ENCODE results near the gene DIS3.
"Not testable (repeated sequence)": the region's sequence is repeated elsewhere in the genome, so short reads cannot be mapped to it uniquely, and the experiment has no call there.

DIS3 gene

GRCh38 chr13:72782717-72783116, 1.0 kb upstream of the DIS3 start:
- ATAC-seq = no peak
- peaks cover 29% of the 10 kb centered on the region for H3K36me3 Mint-ChIP-seq
- no peaks in the 10 kb centered on the region for H3K9me3 Mint-ChIP-seq
- peaks cover 46% of the 10 kb centered on the region for H3K4me1 Mint-ChIP-seq
- H3K27me3 Mint-ChIP-seq = no peaks in the 10 kb centered on the region
- H3K27ac Mint-ChIP-seq = peak overlapping the region; percentile 96
- H3K4me3 Mint-ChIP-seq = peak overlapping the region; percentile 98

GRCh38 chr13:72774019-72774418, 7.7 kb downstream of the DIS3 start:
- no peak overlapping the region for H3K27ac Mint-ChIP-seq
- H3K4me3 Mint-ChIP-seq = no peak overlapping the region
- no peaks in the 10 kb centered on the region for H3K27me3 Mint-ChIP-seq
- H3K9me3 Mint-ChIP-seq = no peaks in the 10 kb centered on the region
- peaks cover 59% of the 10 kb centered on the region for H3K36me3 Mint-ChIP-seq
- peaks cover 8% of the 10 kb centered on the region for H3K4me1 Mint-ChIP-seq
- no peak for ATAC-seq

GRCh38 chr13:72763411-72763810, 18.3 kb downstream of the DIS3 start:
- Mint-ChIP-seq H3K9me3 (no peaks in the 10 kb centered on the region), H3K27me3 (no peaks in the 10 kb centered on the region), H3K36me3 (peaks cover 37% of the 10 kb centered on the region), H3K4me1 (no peaks in the 10 kb centered on the region), H3K4me3 (no peak overlapping the region), H3K27ac (no peak overlapping the region)
- no peak for ATAC-seq

- Mint-ChIP-seq H3K36me3 (peaks cover 39% of the 10 kb centered on the region), H3K9me3 (no peaks in the 10 kb centered on the region), H3K27me3 (no peaks in the 10 kb centered on the region)
Measured at GRCh38 chr13:72760189-72760588, 21.5 kb downstream of the DIS3 start.

GRCh38 chr13:72757792-72758535, 23.7 kb downstream of the DIS3 start:
- H3K27ac Mint-ChIP-seq = no peak overlapping the region
- H3K27me3 Mint-ChIP-seq = no peaks in the 10 kb centered on the region
- peaks cover 45% of the 10 kb centered on the region for H3K36me3 Mint-ChIP-seq
- H3K4me3 Mint-ChIP-seq = no peak overlapping the region
- no peak for ATAC-seq
- no peaks in the 10 kb centered on the region for H3K4me1 Mint-ChIP-seq
- no peaks in the 10 kb centered on the region for H3K9me3 Mint-ChIP-seq

More at GRCh38 chr13:72760189-72760588, 21.5 kb downstream of the DIS3 start:
- ATAC-seq = no peak
- no peak overlapping the region for H3K27ac Mint-ChIP-seq
- H3K4me1 Mint-ChIP-seq = no peaks in the 10 kb centered on the region
- H3K4me3 Mint-ChIP-seq = no peak overlapping the region

DNA sequence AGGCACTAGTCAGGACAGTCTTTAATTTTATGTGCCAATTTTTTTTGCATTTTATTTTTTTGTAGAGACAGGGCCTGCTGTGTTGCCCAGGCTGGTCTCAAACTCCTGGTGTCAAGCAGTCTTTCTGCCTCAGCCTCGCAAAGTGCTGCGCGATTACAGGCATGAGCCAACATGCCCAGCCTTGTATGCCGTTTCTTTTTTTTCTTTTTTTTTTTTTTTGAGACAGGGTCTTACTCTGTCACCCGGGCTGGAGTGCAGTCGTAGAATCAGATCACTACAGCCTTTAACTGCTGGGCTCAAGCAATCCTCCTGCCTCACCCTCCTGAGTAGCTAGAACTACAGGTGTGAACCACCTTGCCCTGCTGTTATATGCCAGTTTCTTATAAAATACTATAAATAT, 27.6 kb downstream of the DIS3 start:
- no peak overlapping the region for H3K27ac Mint-ChIP-seq
- no peak overlapping the region for H3K4me3 Mint-ChIP-seq
- ATAC-seq = no peak
- H3K4me1 Mint-ChIP-seq = peaks cover 12% of the 10 kb centered on the region
- peaks cover 67% of the 10 kb centered on the region for H3K36me3 Mint-ChIP-seq
- no peaks in the 10 kb centered on the region for H3K27me3 Mint-ChIP-seq
- H3K9me3 Mint-ChIP-seq = peaks cover 4% of the 10 kb centered on the region

DNA sequence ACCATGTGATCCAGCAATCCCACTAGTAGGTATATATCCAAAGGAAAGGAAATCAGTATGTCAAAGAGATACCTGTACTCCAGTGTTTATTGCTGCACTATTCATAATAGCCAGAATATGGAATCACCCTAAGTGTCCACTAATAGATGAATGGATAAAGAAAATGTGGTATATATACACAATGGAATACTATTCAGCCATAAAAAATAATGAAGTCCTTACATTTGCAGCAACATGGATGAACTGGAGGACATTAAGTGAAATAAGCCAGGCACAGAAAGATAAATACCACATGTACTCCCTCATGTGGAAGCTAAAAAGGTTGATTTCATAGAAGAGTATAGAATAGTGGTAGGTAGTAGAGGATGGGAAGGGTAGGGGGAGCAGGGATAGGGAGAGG, 30.5 kb downstream of the DIS3 start:
- Mint-ChIP-seq H3K9me3 (peaks cover 4% of the 10 kb centered on the region), H3K4me3 (no peak overlapping the region), H3K27ac (no peak overlapping the region), H3K36me3 (peaks cover 71% of the 10 kb centered on the region), H3K4me1 (peaks cover 19% of the 10 kb centered on the region), H3K27me3 (no peaks in the 10 kb centered on the region)
- no peak for ATAC-seq

DNA sequence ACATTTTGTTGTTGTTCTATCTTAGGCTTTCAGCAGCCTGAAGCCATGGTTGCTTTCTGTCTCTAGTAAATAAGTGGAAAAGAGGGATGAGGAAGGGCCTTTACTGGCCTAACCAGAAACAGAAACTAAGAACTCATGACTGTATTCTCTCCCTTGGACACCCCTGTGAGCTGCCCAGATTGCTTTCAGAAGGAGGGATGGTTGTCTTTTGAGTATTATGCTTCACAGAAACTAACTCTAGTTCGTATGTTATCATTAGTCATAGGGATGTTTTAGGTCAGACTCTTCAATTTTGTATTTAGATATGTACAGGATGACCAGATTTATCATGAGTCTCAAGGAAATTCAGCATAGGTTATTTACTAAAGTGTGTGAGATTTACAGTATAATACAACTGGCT, 36.4 kb downstream of the DIS3 start:
- H3K4me3 Mint-ChIP-seq = no peak overlapping the region
- H3K27me3 Mint-ChIP-seq = no peaks in the 10 kb centered on the region
- peaks cover 47% of the 10 kb centered on the region for H3K36me3 Mint-ChIP-seq
- no peak overlapping the region for H3K27ac Mint-ChIP-seq
- ATAC-seq = no peak
- no peaks in the 10 kb centered on the region for H3K9me3 Mint-ChIP-seq
- peaks cover 17% of the 10 kb centered on the region for H3K4me1 Mint-ChIP-seq

DNA sequence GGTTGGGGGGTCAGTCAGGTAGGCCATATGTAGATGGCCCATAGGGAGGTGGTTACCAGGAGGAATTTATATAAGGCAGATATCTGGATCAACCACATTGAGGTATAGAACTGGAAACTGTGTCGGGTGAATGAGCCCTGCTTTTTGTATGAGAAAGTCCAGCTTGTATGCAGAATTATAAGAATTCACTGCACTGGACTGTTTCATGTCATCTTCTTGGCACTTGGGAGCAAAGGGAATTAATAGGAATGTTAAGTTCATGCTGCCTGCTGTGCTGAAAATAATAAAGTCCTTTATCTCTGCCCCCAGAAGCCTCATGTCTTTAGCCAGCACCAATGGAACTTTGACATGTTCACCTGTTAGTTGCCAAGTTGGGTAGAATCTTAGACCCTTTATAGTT, 41.7 kb downstream of the DIS3 start:
- H3K4me1 Mint-ChIP-seq = peaks cover 8% of the 10 kb centered on the region
- H3K4me3 Mint-ChIP-seq = no peak overlapping the region
- ATAC-seq = no peak
- no peaks in the 10 kb centered on the region for H3K27me3 Mint-ChIP-seq
- no peaks in the 10 kb centered on the region for H3K9me3 Mint-ChIP-seq
- no peak overlapping the region for H3K27ac Mint-ChIP-seq
- peaks cover 35% of the 10 kb centered on the region for H3K36me3 Mint-ChIP-seq

GRCh38 chr13:72737033-72737432, 44.7 kb downstream of the DIS3 start:
- ATAC-seq = no peak
- Mint-ChIP-seq H3K27ac (no peak overlapping the region), H3K27me3 (no peaks in the 10 kb centered on the region), H3K4me3 (no peak overlapping the region), H3K36me3 (peaks cover 31% of the 10 kb centered on the region), H3K9me3 (no peaks in the 10 kb centered on the region), H3K4me1 (peaks cover 8% of the 10 kb centered on the region)

DNA sequence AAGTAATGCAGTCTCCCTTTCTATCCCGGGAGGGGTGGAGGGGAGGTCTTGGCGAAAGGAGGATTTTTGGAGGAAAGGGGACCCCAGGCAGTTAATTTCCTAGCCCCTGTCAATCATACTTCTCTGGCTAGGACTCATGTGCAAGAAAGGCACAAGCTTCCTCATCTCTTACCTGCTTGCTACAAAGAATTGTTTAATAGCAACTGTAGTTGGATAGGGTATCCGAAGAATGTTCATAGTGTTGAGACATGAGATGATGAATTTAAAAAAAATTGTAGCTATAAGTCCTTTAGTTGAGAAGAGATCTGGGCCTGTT, 53.5 kb downstream of the DIS3 start:
- Mint-ChIP-seq H3K27ac (peak overlapping the region; percentile 79), H3K9me3 (no peaks in the 10 kb centered on the region), H3K36me3 (peaks cover 12% of the 10 kb centered on the region), H3K4me3 (peak overlapping the region; percentile 95), H3K27me3 (no peaks in the 10 kb centered on the region), H3K4me1 (peaks cover 42% of the 10 kb centered on the region)
- no peak for ATAC-seq

DNA sequence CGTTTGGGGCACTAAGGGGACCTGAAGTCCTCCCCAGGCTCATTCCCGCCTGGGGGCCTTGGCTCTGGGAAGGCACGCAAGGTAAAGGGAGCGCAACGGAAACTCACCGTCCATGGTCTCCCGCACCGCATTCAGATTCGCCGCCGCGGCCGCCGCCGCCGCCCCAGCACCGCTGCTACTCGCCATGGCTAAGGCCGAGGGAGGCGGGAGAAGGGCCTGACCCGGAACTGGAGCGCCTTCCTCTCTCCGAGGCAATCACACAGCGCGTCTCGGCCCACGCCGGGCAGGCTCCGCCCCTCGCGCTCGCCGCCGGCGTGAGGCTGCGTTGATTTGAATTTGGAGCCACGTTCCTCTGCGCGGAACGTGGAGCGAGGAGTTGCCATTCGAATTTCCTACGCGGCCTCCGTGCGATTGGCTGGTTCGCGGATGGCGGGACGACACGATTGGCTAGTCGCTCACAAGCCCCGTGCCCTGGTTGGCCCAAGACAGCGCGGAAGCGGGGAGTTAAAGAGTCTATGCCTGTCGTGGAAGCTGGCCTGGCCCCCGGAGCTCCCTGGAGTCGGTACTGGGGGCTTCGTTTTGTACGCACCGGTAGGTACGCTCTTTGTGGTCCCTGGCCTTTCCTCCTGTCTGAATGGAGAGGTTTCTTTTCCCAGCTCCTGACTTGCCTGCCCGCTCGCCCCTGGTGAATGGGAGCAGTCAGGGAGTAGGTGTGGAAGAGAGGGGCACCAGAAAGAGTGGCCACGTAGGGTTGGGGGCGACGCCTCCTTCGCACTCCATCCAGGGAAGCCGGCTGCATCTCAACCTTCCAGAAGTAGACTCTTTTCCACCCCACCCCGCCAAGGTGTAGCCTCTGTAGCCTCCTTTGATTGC, 54.0 kb downstream of the DIS3 start, which contains the start of the genes BORA and MZT1:
Gene BORA, plus strand, starts transcription at position 507 of the 873 bp plus-strand sequence. CDS start 1,018 bp downstream, outside the sequence.
Gene MZT1, minus strand, starts transcription at position 213 of the 873 bp plus-strand sequence. Its CDS starts 27 bp downstream, at position 186.
- ATAC-seq = peak; percentile 99
- Mint-ChIP-seq H3K9me3 (no peaks in the 10 kb centered on the region), H3K4me3 (peak within 1 kb of the TSS; percentile 95), H3K4me1 (peaks cover 48% of the 10 kb centered on the region), H3K27ac (peak within 1 kb of the TSS; percentile 79), H3K36me3 (peaks cover 14% of the 10 kb centered on the region), H3K27me3 (no peaks in the 10 kb centered on the region)

- Mint-ChIP-seq H3K9me3 (no peaks in the 10 kb centered on the region), H3K36me3 (peaks cover 22% of the 10 kb centered on the region), H3K4me3 (peak overlapping the region; percentile 95), H3K27me3 (no peaks in the 10 kb centered on the region), H3K4me1 (peaks cover 48% of the 10 kb centered on the region), H3K27ac (peak overlapping the region; percentile 79)
- ATAC-seq = peak; percentile 37
Measured at GRCh38 chr13:72726726-72727416, 54.8 kb downstream of the DIS3 start.

DNA sequence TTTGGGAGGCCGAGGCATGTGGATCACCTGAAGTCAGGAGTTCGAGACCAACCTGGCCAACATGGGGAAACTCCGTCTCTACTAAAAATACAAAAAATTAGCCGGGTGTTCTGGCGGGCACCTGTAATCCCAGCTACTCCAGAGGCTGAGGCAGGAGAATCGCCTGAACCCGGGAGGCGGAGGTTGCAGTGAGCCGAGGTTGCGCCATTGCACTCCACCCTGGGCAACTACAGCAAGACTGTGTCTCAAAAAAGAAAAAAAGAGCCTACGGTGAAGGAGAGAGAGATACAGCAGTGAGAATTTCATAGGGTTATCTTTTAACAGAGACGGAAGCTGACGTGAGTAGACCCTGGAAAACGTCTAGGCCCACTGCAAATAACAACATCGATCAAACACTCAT, 55.5 kb downstream of the DIS3 start:
- Mint-ChIP-seq H3K36me3 (peaks cover 28% of the 10 kb centered on the region), H3K27ac (peak overlapping the region; percentile 79), H3K4me3 (peak overlapping the region; percentile 95), H3K4me1 (peaks cover 54% of the 10 kb centered on the region)
- H3K27me3 Mint-ChIP-seq, H3K9me3 Mint-ChIP-seq, ATAC-seq: not testable (repeated sequence)

GRCh38 chr13:72716776-72717175, 64.9 kb downstream of the DIS3 start:
- no peak overlapping the region for H3K4me3 Mint-ChIP-seq
- H3K27ac Mint-ChIP-seq = no peak overlapping the region
- no peak for ATAC-seq
- H3K4me1 Mint-ChIP-seq = peaks cover 11% of the 10 kb centered on the region
- H3K9me3 Mint-ChIP-seq = peaks cover 6% of the 10 kb centered on the region
- peaks cover 85% of the 10 kb centered on the region for H3K36me3 Mint-ChIP-seq
- no peaks in the 10 kb centered on the region for H3K27me3 Mint-ChIP-seq

All from stimulated activated memory B cell treated with anti-CD40 and anti-IgM and Interleukin-4, amounts not matched to agents 10 μg/mL and 1 μg/mL and 100 μg/mL, for 72 hours (primary cell).